Measurements from ENCODE around the gene TAC4.

DNA sequence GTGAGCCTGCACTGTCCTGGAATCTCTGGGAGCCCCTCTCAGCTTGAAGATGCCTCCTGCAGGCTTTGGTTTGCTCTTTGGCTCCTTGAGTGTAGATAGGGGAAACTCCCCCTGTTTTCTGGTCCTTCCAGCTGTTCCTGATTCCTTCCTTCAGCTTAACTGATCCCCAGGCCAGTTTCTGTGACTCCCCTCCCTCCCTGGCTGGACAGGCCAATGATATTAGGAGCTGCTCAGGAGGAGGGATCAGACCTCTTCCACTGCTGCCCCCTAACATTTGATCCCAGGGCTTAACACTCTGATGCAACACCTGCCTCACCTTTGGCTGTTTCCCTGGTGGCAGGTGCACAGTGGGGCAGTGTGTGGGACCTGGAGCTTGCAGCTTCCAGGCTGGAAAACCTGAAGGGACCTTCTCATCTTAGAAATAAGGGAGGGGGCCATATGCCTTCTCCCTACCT is at the start of gene TAC4:
- TF ChIP-seq JUNB (IDR thresholded peaks at IDR 0.05; ENCODE audit: unreplicated experiment): no peak
- TF ChIP-seq, protein P1, sequence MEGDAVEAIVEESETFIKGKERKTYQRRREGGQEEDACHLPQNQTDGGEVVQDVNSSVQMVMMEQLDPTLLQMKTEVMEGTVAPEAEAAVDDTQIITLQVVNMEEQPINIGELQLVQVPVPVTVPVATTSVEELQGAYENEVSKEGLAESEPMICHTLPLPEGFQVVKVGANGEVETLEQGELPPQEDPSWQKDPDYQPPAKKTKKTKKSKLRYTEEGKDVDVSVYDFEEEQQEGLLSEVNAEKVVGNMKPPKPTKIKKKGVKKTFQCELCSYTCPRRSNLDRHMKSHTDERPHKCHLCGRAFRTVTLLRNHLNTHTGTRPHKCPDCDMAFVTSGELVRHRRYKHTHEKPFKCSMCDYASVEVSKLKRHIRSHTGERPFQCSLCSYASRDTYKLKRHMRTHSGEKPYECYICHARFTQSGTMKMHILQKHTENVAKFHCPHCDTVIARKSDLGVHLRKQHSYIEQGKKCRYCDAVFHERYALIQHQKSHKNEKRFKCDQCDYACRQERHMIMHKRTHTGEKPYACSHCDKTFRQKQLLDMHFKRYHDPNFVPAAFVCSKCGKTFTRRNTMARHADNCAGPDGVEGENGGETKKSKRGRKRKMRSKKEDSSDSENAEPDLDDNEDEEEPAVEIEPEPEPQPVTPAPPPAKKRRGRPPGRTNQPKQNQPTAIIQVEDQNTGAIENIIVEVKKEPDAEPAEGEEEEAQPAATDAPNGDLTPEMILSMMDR (conservative IDR thresholded peaks at IDR 0.05; ENCODE audit: low read depth in 2 of 2): 0 out of 4 replicates have a peak, but pooled peaks of 1 of the 2 experiments have one; percentile 13
- no peak for TF ChIP-seq POLR2AphosphoS5 (IDR thresholded peaks at IDR 0.05; ENCODE audit: low read depth)
- no peak for TF ChIP-seq CREB1 (CRISPR knock-in tag; IDR thresholded peaks at IDR 0.05; ENCODE audit: low read depth)
- no peak for TF ChIP-seq EZH2phosphoT487 (IDR thresholded peaks at IDR 0.05; ENCODE audit: unreplicated experiment)
- TF ChIP-seq, protein P2, sequence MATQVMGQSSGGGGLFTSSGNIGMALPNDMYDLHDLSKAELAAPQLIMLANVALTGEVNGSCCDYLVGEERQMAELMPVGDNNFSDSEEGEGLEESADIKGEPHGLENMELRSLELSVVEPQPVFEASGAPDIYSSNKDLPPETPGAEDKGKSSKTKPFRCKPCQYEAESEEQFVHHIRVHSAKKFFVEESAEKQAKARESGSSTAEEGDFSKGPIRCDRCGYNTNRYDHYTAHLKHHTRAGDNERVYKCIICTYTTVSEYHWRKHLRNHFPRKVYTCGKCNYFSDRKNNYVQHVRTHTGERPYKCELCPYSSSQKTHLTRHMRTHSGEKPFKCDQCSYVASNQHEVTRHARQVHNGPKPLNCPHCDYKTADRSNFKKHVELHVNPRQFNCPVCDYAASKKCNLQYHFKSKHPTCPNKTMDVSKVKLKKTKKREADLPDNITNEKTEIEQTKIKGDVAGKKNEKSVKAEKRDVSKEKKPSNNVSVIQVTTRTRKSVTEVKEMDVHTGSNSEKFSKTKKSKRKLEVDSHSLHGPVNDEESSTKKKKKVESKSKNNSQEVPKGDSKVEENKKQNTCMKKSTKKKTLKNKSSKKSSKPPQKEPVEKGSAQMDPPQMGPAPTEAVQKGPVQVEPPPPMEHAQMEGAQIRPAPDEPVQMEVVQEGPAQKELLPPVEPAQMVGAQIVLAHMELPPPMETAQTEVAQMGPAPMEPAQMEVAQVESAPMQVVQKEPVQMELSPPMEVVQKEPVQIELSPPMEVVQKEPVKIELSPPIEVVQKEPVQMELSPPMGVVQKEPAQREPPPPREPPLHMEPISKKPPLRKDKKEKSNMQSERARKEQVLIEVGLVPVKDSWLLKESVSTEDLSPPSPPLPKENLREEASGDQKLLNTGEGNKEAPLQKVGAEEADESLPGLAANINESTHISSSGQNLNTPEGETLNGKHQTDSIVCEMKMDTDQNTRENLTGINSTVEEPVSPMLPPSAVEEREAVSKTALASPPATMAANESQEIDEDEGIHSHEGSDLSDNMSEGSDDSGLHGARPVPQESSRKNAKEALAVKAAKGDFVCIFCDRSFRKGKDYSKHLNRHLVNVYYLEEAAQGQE (IDR thresholded peaks at IDR 0.05; ENCODE audit: unreplicated experiment): no peak
- no peak for TF ChIP-seq EZH2 (IDR thresholded peaks at IDR 0.05; ENCODE audit: low read depth, unreplicated experiment)
- no peak for TF ChIP-seq ZNF114 (CRISPR knock-in tag; IDR thresholded peaks at IDR 0.05)
- TF ChIP-seq ZNF331 (CRISPR knock-in tag; IDR thresholded peaks at IDR 0.05; ENCODE audit: low read depth): no peak
- TF ChIP-seq ZNF462 (CRISPR knock-in tag; IDR thresholded peaks at IDR 0.05): no peak
- TF ChIP-seq STAT1 (IDR thresholded peaks at IDR 0.05; ENCODE audit: unreplicated experiment): no peak
